HG03571 (cell line): ENCODE data around the gene NFKBIL1.
"Not testable (repeated sequence)": the region's sequence is repeated elsewhere in the genome, so short reads cannot be mapped to it uniquely, and the experiment has no call there.

ENCODE experiments used
- ATAC-seq: cut with Tn5 transposase; IDR thresholded peaks from one replicate; pipeline ENCODE4 v1.9.1; 2021; ENCODE audit not compliant: unreplicated experiment

The NFKBIL1 gene

GRCh38 chr6:31580438-31580740 lies 33.0 kb downstream of the NFKBIL1 start:
- ATAC-seq = no peak

GRCh38 chr6:31580807-31581433 lies 33.5 kb downstream of the NFKBIL1 start:
- ATAC-seq = no peak

GRCh38 chr6:31581434-31582229 lies 34.2 kb downstream of the NFKBIL1 start:
- ATAC-seq = no peak

- ATAC-seq = no peak
These were observed 34.8 kb downstream of the NFKBIL1 start, which contains the start of gene LTB for GRCh38 chr6:31582230-31582643. Gene LTB, minus strand, starts transcription at chr6:31582424. Its CDS starts 7 bp downstream, at chr6:31582417.

- ATAC-seq = no peak
These were observed 38.1 kb downstream of the NFKBIL1 start for GRCh38 chr6:31585491-31585890.

GRCh38 chr6:31586008-31586407 lies 38.6 kb downstream of the NFKBIL1 start, which contains the start of gene LST1:
Gene LST1, plus strand, starts transcription at chr6:31586277. Its CDS starts 1,023 bp downstream, at chr6:31587300.
- no peak for ATAC-seq

GRCh38 chr6:31586599-31587281 lies 39.3 kb downstream of the NFKBIL1 start:
- no peak for ATAC-seq

GRCh38 chr6:31587791-31588777 lies 40.7 kb downstream of the NFKBIL1 start:
- ATAC-seq = no peak

- ATAC-seq = no peak
These were observed 41.7 kb downstream of the NFKBIL1 start for GRCh38 chr6:31588871-31589650.

GRCh38 chr6:31590691-31591090 lies 43.3 kb downstream of the NFKBIL1 start:
- not testable (repeated sequence) for ATAC-seq

- no peak for ATAC-seq
These were observed 45.0 kb downstream of the NFKBIL1 start for GRCh38 chr6:31592396-31592771.

- ATAC-seq = no peak
These were observed 49.6 kb downstream of the NFKBIL1 start for GRCh38 chr6:31597006-31597405.

- ATAC-seq = no peak
These were observed 59.9 kb downstream of the NFKBIL1 start for GRCh38 chr6:31607317-31607716.
